ENCODE data around the gene LLPH.

The LLPH gene

GRCh38 chr12:66149702-66150398, 19.3 kb upstream of the LLPH start:
- no peak overlapping the region for H3K27ac ChIP-seq (ENCODE audit: extremely low read depth, low read depth, low read length)
- H3K9me3 ChIP-seq (ENCODE audit: control insufficient read depth, insufficient read depth, low read depth, low read length), result no peaks in the 10 kb centered on the region
- CTCF ChIA-PET, result interaction anchor here (0.6 kb wide), 1 partner anchor 16 kb away, joined by 5 read pairs; no protein-coding TSS in a partner anchor
- POLR2A ChIA-PET, result no interaction called here
- H3K36me3 ChIP-seq (ENCODE audit: control insufficient read depth in 2 of 2, insufficient read depth in 1 of 2, low read length in 2 of 2), result peaks cover 0 to 2% of the 10 kb centered on the region in 2 experiments; a peak in 2 of 3 replicates
- no peak for TF ChIP-seq ZNF488 (tag by site-specific recombination; IDR thresholded peaks at IDR 0.05)
- TF ChIP-seq TSHZ1 (tag by site-specific recombination; IDR thresholded peaks at IDR 0.05; ENCODE audit: borderline replicate concordance), result no peak
- TF ChIP-seq SCRT1 (tag by site-specific recombination; IDR thresholded peaks at IDR 0.05; ENCODE audit: borderline replicate concordance), result no peak
- TF ChIP-seq PATZ1 (tag by site-specific recombination; IDR thresholded peaks at IDR 0.05), result no peak
- no peak for TF ChIP-seq ZNF521 (tag by site-specific recombination; IDR thresholded peaks at IDR 0.05)
- no peak for TF ChIP-seq ZNF664 (tag by site-specific recombination; IDR thresholded peaks at IDR 0.05)
- TF ChIP-seq ZNF404 (tag by site-specific recombination; IDR thresholded peaks at IDR 0.05), result no peak
- TF ChIP-seq ZFP69B (tag by site-specific recombination; IDR thresholded peaks at IDR 0.05), result no peak
- TF ChIP-seq ZNF214 (tag by site-specific recombination; IDR thresholded peaks at IDR 0.05; ENCODE audit: borderline replicate concordance), result no peak
- no peak for TF ChIP-seq ZBTB26 (tag by site-specific recombination; optimal IDR thresholded peaks at IDR 0.05)
- TF ChIP-seq ZSCAN16 (tag by site-specific recombination; IDR thresholded peaks at IDR 0.05), result no peak
- no peak for TF ChIP-seq ZSCAN23 (tag by site-specific recombination; IDR thresholded peaks at IDR 0.05)
- no peak for TF ChIP-seq ZNF132 (tag by site-specific recombination; IDR thresholded peaks at IDR 0.05; ENCODE audit: borderline replicate concordance)
- no peak for TF ChIP-seq BCL11B (tag by site-specific recombination; IDR thresholded peaks at IDR 0.05; ENCODE audit: low read depth)
- TF ChIP-seq BCL11A (tag by site-specific recombination; IDR thresholded peaks at IDR 0.05; ENCODE audit: low read depth), result no peak
- no peak for TF ChIP-seq ZNF280D (tag by site-specific recombination; IDR thresholded peaks at IDR 0.05)
- TF ChIP-seq ZNF510 (tag by site-specific recombination; IDR thresholded peaks at IDR 0.05; ENCODE audit: insufficient replicate concordance), result no peak
- no peak for TF ChIP-seq PRDM2 (tag by site-specific recombination; IDR thresholded peaks at IDR 0.05; ENCODE audit: borderline replicate concordance)
- no peaks in the 10 kb centered on the region for H3K4me1 ChIP-seq (ENCODE audit: control insufficient read depth, insufficient read depth, low read length)
- no peak overlapping the region for H3K4me3 ChIP-seq (ENCODE audit: low read depth, low read length)
